AG04449 (cell line): ENCODE results near the gene ITSN2.
"Not testable (repeated sequence)": the region's sequence is repeated elsewhere in the genome, so short reads cannot be mapped to it uniquely, and the experiment has no call there.

Experiments used
- CTCF ChIA-PET: fragments of 350-600 bp; formaldehyde crosslinking; extraction: SDS; loops from one replicate; lab custom pipeline; 2021; ENCODE audit warnings: antibody characterized with exemption; lab: Yijun Ruan, JAX
- POLR2A ChIA-PET: fragments of 400-600, 350-600 bp; formaldehyde crosslinking; extraction: SDS; loops from one replicate; lab custom pipeline; 2020; ENCODE audit warnings: antibody characterized with exemption, inconsistent platforms; lab: Yijun Ruan, JAX
- DNase-seq: peaks from one replicate; pipeline ENCODE4 v3.0.0-alpha.2; 2010; ENCODE audit warnings: low read depth, low spot score
- H3K4me3 ChIP-seq: 2 replicates; pipeline ENCODE4 v1.5.1; 2011; ENCODE audit warnings: low read depth, mild to moderate bottlenecking, control low read depth, low read length
- TF ChIP-seq, protein P1 (sequence below): IDR thresholded peaks from one replicate; pipeline ENCODE4 v1.5.1; 2011; ENCODE audit warnings: mild to moderate bottlenecking, moderate library complexity, low read length, control low read depth, inconsistent platforms; ENCODE audit not compliant: insufficient read depth; ENCODE audit errors: missing control alignments

The ITSN2 gene

DNA sequence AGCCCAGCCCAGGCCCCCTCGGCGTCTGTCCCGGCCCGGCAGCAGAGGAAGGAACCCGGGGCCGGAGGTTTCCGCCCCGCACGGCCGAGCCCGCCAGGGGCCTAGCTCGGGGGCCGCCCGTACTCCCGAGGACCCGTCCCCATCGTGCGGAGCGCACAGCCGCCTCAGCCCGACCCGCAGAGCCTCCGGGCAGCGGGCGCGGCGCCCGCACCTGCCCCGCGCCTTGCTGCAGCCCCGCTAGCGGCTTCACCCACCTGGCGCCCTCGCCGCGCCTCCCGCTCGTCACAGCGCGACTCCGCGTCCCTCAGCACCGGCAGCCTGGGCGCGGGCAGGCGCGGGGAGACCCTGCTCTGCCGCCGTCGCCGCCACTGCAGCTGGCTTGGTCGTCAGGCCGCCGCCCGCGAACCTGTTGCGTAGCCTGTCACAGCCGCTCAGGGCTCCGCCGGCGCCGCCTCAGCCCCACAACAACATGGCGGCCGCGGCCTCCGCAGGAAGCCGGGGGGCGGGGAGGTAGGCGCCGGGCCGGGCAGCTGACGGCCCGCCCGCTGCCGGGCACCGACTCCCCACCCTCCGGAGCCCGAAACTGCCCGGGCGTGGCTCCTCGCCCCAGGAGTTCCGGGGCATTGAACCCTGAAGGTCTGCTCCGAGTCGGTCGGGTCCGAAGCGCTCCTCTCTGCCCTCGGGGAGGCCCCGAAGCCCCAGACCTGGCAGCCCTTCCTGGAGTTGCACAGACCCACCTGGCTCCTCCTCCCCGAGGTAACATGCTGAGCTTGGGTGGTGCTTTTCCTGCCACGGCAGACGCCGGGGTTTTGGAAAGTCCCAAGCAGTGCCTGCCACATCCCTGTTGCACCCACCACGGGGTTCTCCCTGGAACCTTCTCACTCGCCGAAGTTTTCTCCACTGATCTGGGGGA lies at the start of gene ITSN2:
TSS of gene ITSN2 (minus strand) at position 487 of the 913 bp plus-strand sequence. CDS start 32,454 bp downstream, outside the sequence.
- no peak for DNase-seq
- CTCF ChIA-PET = interaction anchor here (0.7 to 1.6 kb wide), 4 partner anchors 8 to 277 kb away, joined by 3 read pairs; partner anchors contain the start of gene TP53I3
- peak within 1 kb of the TSS; percentile 75 for H3K4me3 ChIP-seq
- TF ChIP-seq, protein P1, sequence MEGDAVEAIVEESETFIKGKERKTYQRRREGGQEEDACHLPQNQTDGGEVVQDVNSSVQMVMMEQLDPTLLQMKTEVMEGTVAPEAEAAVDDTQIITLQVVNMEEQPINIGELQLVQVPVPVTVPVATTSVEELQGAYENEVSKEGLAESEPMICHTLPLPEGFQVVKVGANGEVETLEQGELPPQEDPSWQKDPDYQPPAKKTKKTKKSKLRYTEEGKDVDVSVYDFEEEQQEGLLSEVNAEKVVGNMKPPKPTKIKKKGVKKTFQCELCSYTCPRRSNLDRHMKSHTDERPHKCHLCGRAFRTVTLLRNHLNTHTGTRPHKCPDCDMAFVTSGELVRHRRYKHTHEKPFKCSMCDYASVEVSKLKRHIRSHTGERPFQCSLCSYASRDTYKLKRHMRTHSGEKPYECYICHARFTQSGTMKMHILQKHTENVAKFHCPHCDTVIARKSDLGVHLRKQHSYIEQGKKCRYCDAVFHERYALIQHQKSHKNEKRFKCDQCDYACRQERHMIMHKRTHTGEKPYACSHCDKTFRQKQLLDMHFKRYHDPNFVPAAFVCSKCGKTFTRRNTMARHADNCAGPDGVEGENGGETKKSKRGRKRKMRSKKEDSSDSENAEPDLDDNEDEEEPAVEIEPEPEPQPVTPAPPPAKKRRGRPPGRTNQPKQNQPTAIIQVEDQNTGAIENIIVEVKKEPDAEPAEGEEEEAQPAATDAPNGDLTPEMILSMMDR = no peak
- POLR2A ChIA-PET = interaction anchor here (0.8 kb wide), 1 partner anchor 276 kb away, joined by 4 read pairs; the partner anchor contains the start of gene TP53I3

DNA sequence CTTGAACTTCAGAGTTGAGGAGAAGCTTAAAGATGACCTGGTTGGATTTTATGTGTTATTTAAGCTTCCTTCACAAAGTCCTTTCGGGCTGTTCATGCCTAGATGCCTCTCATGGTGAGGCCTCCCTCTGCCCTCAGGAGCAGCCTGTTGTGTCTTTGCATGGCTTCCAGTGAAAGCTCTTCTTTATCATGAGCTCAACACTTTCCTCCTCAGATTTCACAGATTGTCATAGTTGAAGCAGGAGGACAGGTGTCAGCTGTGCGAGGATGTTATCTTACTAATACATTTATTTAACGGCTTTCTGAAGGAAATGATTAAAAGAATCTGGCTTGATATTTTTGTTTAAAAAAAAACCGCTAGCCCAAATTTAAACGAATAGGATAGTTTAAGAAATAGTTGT lies 48.8 kb upstream of the ITSN2 start:
- DNase-seq = no peak
- ChIA-PET CTCF (interaction anchor here (0.6 to 5.3 kb wide), 30 partner anchors 9 to 787 kb away, joined by 3 to 296 read pairs (median 6); partner anchors contain the start of genes CENPO and PTRHD1), POLR2A (interaction anchor here (0.8 kb wide), 1 partner anchor 418 kb away, joined by 3 read pairs; no protein-coding TSS in a partner anchor)
- TF ChIP-seq, protein P1 = no peak
- H3K4me3 ChIP-seq = no peak overlapping the region

DNA sequence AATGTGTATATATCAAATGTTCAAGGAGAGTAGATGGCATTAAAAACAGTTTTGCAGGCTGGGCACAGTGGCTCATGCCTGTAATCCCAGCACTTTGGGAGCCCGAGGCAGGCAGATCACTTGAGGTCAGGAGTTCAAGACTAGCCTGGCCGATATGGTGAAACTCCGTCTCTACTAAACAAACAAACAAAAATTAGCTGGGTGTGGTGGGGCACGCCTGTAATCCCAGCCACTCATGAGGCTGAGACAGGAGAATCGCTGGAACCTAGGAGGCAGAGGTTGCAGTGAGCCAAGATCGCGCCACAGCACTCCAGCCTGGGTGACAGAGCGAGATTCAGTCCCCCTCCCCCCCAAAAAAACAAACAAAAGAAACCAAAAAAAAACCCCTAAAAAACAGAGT lies 48.4 kb upstream of the ITSN2 start:
- CTCF ChIA-PET = interaction anchor here (1.0 to 5.3 kb wide), 19 partner anchors 10 to 787 kb away, joined by 3 to 296 read pairs (median 7); partner anchors contain the start of genes CENPO and PTRHD1
- not testable (repeated sequence) for H3K4me3 ChIP-seq, DNase-seq
- POLR2A ChIA-PET = interaction anchor here (0.8 kb wide), 1 partner anchor 419 kb away, joined by 3 read pairs; no protein-coding TSS in a partner anchor

DNA sequence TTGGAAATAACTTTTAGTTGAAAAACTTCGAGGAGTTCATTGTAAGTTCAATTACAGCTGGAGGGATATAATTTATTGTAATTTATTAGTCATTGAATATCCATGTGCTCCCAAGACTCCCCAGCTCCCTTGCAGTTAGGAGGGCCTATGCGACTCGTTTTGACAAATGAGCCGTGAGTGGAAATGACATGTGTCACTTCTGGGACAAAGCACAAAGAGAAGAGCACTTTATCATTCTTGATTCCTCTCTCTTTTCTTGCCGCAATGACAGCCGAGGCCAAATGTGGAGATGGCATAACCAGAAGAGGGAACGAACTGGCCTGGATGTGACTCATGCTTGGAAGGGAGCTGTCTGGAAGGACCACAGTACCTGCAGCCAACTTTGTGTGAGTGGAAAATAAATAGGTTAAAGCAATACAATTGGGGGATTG lies 44.2 kb upstream of the ITSN2 start:
- TF ChIP-seq, protein P1 = no peak
- DNase-seq = no peak
- no peak overlapping the region for H3K4me3 ChIP-seq
- ChIA-PET CTCF (interaction anchor here (1.0 to 2.5 kb wide), 3 partner anchors 17 to 422 kb away, joined by 3 to 27 read pairs (median 5); no protein-coding TSS in a partner anchor), POLR2A (no interaction called here)

DNA sequence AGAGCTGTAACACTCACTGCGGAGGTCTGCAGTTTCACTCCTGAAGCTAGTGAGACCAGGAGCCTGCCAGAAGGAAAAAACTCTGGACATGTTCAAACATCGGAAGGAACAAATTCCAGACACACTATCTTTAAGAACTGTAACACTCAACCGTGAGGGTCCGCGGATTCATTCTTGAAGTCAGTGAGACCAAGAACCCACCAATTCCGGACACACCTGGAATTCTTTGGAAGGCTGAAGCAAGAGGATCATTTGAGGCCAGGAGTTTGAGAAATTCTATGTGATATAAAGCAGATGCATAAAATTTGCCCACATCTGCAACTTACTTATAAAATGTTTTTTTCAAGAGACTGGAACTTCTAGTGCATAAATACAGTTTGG lies 43.5 kb upstream of the ITSN2 start:
- DNase-seq = no peak
- CTCF ChIA-PET = interaction anchor here (1.0 to 2.5 kb wide), 2 partner anchors 21 to 422 kb away, joined by 3 to 27 read pairs; no protein-coding TSS in a partner anchor
- TF ChIP-seq, protein P1 = no peak
- H3K4me3 ChIP-seq = no peak overlapping the region
- POLR2A ChIA-PET = no interaction called here

DNA sequence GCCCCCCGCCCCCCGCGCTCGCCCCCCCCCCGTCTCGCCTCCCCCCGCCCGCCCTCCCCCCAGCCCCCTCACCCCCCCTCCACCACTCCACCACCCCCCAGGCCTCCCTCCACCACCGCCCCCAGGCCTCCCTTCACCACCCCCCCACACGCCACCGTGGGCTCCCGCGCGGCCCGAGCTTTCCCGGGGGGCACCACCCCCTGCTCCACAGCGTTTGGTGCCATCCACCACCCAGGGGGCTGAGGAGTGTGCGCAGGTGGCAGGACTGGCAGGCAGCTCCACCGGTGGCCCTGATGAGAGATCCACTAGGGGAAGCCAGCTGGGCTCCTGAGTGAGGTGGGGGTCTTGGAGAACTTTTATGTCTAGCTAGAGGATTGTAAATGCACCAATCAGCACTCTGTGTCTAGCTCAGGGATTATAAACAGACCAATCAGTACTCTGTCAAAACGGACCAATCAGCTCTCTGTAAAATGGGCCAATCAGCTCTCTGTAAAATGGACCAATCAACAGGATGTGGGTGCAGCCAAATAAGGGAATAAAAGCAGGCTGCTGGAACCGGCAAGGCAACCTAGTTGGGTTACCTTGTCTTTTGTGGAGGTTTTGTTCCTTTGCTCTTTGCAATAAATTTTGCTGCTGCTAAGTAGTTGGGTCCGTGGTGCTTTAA lies 43.0 kb upstream of the ITSN2 start:
- no peak overlapping the region for H3K4me3 ChIP-seq
- TF ChIP-seq, protein P1 = no peak
- CTCF ChIA-PET = interaction anchor here (0.9 kb wide), 1 partner anchor 21 kb away, joined by 3 read pairs; no protein-coding TSS in a partner anchor
- POLR2A ChIA-PET = no interaction called here
- no peak for DNase-seq
